Measurements from ENCODE around the gene HSP90AB1. TPM values are rescaled to one million over a fixed set of nuclear protein-coding genes. Genes with fewer than 3 reads are reported as not detected.

HSP90AB1 gene
- total and polyA plus RNA-seq, 9 of the 15 experiments (the other 6 are each of a cell fraction or from before 2014, with no cell fraction given), result 1,780 to 3,358 (median 2,262) TPM

DNA sequence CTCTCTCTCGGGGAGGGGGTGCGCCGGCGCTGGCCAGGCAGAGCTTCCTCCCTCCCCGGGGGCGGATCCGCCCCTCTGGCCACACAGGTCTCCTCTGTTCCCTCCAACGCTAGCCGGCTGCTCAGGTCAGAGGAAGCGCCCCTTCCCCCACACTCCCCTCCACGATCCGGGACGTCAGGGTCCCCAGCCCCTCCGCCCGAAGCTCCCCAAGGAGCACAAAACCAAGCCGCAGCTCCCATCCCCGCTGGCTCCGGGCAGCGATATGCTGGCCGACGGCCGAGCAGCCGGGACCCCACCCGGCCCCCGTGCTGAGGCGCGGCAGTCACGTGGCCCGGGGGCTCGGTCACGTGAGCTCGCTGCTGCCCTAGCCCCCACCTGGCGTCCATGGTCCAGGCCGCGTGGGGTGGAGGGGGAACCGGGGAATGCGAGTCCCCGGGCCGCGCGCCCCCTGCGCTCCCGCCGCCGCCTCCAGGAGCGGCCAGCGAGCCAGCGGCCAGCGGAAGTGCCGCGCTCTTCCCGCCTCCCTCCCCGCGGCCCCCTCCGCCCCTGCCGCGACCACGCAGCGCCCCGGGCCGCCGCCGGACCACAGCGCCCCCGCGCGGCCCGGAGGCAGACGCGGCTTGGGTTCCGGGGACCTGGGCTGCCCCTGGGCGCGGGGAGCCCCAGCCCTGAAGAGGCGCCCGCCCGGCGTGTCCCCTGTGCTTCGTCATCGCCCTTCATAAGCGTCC is 10.3 kb downstream of the HSP90AB1 start, which contains the start of gene SLC35B2 (continued):
- TF ChIP-seq HMGN3 (IDR thresholded peaks at IDR 0.05; ENCODE audit: borderline replicate concordance, extremely low read depth, insufficient read length, low read depth, low read length) (peak; percentile 86), ZNF263 (CRISPR knock-in tag; IDR thresholded peaks at IDR 0.05; ENCODE audit: borderline replicate concordance) (peak; percentile 48; the same call in 1 of the 2 replicates), ZNF696 (CRISPR knock-in tag; conservative IDR thresholded peaks at IDR 0.05) (no peak), ESRRA (IDR thresholded peaks at IDR 0.05; ENCODE audit: borderline replicate concordance, low read depth) (peak; percentile 100; the same call in 1 of the 2 replicates), EHMT2 (IDR thresholded peaks at IDR 0.05) (no peak), SRSF1 (IDR thresholded peaks at IDR 0.05; ENCODE audit: low read depth, low read length) (no peak), NCOA2 (IDR thresholded peaks at IDR 0.05; ENCODE audit: partially characterized antibody in 2 of 2) (no peak), FOXM1 (IDR thresholded peaks at IDR 0.05; ENCODE audit: low read depth) (0 out of 2 replicates have a peak, but pooled peaks have one; percentile 18), FOXM1 (CRISPR knock-in tag; IDR thresholded peaks at IDR 0.05; ENCODE audit: low read depth) (peak; percentile 87; the same call in 1 of the 2 replicates), ADNP (tag; IDR thresholded peaks at IDR 0.05) (no peak), HLTF (IDR thresholded peaks at IDR 0.05) (0 out of 2 replicates have a peak, but pooled peaks have one; percentile 61), RUNX1 (IDR thresholded peaks at IDR 0.05; ENCODE audit: low read depth) (no peak), WHSC1 (IDR thresholded peaks at IDR 0.05; ENCODE audit: low read length) (no peak), TCF7L2 (IDR thresholded peaks at IDR 0.05; ENCODE audit: low read depth, low read length) (no peak)
- TF ChIP-seq, protein P1, sequence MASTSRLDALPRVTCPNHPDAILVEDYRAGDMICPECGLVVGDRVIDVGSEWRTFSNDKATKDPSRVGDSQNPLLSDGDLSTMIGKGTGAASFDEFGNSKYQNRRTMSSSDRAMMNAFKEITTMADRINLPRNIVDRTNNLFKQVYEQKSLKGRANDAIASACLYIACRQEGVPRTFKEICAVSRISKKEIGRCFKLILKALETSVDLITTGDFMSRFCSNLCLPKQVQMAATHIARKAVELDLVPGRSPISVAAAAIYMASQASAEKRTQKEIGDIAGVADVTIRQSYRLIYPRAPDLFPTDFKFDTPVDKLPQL (IDR thresholded peaks at IDR 0.05; ENCODE audit: extremely low read depth, insufficient read length), result no peak
- TF ChIP-seq, protein P2, sequence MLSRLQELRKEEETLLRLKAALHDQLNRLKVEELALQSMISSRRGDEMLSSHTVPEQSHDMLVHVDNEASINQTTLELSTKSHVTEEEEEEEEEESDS (CRISPR knock-in tag; IDR thresholded peaks at IDR 0.05), result no peak
- TF ChIP-seq, protein P3, sequence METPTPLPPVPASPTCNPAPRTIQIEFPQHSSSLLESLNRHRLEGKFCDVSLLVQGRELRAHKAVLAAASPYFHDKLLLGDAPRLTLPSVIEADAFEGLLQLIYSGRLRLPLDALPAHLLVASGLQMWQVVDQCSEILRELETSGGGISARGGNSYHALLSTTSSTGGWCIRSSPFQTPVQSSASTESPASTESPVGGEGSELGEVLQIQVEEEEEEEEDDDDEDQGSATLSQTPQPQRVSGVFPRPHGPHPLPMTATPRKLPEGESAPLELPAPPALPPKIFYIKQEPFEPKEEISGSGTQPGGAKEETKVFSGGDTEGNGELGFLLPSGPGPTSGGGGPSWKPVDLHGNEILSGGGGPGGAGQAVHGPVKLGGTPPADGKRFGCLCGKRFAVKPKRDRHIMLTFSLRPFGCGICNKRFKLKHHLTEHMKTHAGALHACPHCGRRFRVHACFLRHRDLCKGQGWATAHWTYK (CRISPR knock-in tag; IDR thresholded peaks at IDR 0.05), result peak; percentile 74; the same call in 1 of the 2 replicates
- TF ChIP-seq, protein P4, sequence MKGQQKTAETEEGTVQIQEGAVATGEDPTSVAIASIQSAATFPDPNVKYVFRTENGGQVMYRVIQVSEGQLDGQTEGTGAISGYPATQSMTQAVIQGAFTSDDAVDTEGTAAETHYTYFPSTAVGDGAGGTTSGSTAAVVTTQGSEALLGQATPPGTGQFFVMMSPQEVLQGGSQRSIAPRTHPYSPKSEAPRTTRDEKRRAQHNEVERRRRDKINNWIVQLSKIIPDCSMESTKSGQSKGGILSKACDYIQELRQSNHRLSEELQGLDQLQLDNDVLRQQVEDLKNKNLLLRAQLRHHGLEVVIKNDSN (CRISPR knock-in tag; IDR thresholded peaks at IDR 0.05), result peak; percentile 98
- TF ChIP-seq, protein P5, sequence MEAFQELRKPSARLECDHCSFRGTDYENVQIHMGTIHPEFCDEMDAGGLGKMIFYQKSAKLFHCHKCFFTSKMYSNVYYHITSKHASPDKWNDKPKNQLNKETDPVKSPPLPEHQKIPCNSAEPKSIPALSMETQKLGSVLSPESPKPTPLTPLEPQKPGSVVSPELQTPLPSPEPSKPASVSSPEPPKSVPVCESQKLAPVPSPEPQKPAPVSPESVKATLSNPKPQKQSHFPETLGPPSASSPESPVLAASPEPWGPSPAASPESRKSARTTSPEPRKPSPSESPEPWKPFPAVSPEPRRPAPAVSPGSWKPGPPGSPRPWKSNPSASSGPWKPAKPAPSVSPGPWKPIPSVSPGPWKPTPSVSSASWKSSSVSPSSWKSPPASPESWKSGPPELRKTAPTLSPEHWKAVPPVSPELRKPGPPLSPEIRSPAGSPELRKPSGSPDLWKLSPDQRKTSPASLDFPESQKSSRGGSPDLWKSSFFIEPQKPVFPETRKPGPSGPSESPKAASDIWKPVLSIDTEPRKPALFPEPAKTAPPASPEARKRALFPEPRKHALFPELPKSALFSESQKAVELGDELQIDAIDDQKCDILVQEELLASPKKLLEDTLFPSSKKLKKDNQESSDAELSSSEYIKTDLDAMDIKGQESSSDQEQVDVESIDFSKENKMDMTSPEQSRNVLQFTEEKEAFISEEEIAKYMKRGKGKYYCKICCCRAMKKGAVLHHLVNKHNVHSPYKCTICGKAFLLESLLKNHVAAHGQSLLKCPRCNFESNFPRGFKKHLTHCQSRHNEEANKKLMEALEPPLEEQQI (IDR thresholded peaks at IDR 0.05), result no peak
- TF ChIP-seq, protein P6, sequence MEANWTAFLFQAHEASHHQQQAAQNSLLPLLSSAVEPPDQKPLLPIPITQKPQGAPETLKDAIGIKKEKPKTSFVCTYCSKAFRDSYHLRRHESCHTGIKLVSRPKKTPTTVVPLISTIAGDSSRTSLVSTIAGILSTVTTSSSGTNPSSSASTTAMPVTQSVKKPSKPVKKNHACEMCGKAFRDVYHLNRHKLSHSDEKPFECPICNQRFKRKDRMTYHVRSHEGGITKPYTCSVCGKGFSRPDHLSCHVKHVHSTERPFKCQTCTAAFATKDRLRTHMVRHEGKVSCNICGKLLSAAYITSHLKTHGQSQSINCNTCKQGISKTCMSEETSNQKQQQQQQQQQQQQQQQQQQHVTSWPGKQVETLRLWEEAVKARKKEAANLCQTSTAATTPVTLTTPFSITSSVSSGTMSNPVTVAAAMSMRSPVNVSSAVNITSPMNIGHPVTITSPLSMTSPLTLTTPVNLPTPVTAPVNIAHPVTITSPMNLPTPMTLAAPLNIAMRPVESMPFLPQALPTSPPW (CRISPR knock-in tag; IDR thresholded peaks at IDR 0.05), result peak; percentile 98

Data from K562 (cell line).